Measurements from ENCODE around the gene ENTPD3.

Gene ENTPD3

DNA sequence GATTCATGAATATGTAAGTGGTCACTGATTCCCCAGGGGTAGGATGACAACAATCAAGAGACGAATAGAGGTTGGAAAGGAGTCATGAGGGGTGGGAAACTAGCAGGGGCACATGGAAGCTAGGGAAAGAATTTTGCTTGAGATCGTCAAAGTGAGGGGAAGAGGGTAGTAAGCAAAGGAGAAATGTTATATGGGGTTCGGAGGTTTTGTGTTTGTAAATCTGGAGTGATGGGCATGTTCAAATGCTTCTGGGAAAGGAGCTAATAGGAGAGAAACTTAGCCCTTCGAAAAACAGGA, 78.1 kb downstream of the ENTPD3 start:
- TF ChIP-seq, protein P1, sequence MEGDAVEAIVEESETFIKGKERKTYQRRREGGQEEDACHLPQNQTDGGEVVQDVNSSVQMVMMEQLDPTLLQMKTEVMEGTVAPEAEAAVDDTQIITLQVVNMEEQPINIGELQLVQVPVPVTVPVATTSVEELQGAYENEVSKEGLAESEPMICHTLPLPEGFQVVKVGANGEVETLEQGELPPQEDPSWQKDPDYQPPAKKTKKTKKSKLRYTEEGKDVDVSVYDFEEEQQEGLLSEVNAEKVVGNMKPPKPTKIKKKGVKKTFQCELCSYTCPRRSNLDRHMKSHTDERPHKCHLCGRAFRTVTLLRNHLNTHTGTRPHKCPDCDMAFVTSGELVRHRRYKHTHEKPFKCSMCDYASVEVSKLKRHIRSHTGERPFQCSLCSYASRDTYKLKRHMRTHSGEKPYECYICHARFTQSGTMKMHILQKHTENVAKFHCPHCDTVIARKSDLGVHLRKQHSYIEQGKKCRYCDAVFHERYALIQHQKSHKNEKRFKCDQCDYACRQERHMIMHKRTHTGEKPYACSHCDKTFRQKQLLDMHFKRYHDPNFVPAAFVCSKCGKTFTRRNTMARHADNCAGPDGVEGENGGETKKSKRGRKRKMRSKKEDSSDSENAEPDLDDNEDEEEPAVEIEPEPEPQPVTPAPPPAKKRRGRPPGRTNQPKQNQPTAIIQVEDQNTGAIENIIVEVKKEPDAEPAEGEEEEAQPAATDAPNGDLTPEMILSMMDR (IDR thresholded peaks at IDR 0.05), result no peak

DNA sequence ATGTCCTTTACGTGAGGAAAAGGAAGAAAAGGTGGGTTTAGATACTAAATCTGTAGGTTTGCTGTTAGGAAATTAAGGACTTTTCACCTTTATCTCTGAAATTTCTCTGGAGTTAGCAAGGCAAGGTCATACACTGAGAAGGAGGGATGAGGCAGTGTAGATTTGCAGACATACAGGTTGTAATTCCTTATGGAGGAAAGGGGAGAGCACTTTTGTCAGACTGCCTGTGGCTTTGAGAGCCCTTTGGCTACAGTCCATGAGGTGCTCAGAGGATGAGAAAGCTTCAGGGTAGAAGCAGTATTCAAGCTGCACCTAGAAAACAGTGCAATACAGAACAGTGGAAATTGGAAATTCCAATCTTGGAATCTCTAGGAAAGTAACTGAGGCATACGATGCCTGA, 78.5 kb downstream of the ENTPD3 start:
- TF ChIP-seq, protein P1 (IDR thresholded peaks at IDR 0.05), result no peak

DNA sequence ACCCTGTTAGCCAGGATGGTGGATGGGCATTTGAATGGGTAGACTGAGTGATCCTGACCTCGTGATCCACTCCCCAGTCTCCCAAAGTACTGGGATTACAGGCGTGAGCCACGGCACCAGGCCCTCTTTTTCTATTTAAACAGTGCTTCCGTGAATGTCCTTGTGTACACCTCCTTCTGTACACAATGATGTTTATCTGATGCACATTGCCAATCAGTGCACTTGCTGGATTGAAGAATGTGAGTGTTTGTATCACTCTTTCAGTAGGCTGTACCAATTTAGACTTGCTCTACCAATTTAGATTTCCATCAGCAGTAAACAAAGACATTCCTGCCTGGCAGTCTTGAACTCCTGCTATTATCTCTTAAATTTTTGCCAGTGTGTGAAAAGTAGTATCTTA, 81.0 kb downstream of the ENTPD3 start:
- TF ChIP-seq, protein P1 (IDR thresholded peaks at IDR 0.05), result no peak

DNA sequence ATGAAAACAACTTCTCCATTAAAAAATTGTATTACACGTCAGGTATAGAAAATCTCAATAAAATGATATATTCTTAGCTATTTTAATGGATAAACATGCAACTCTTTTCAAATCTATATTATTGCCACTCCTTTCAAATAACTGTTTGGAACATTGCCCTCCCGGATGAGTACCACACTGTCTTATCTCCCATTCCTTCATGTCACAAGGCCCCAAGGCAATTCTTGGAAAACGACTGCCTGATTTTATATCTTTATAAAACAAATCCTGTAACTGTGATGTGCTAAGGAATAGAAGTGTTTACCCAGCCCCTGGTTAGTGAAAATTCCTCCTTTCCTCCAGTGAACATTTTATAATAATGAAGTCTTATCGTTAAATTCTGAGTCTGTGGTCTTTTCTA, 83.7 kb downstream of the ENTPD3 start:
- TF ChIP-seq, protein P1 (IDR thresholded peaks at IDR 0.05), result no peak

DNA sequence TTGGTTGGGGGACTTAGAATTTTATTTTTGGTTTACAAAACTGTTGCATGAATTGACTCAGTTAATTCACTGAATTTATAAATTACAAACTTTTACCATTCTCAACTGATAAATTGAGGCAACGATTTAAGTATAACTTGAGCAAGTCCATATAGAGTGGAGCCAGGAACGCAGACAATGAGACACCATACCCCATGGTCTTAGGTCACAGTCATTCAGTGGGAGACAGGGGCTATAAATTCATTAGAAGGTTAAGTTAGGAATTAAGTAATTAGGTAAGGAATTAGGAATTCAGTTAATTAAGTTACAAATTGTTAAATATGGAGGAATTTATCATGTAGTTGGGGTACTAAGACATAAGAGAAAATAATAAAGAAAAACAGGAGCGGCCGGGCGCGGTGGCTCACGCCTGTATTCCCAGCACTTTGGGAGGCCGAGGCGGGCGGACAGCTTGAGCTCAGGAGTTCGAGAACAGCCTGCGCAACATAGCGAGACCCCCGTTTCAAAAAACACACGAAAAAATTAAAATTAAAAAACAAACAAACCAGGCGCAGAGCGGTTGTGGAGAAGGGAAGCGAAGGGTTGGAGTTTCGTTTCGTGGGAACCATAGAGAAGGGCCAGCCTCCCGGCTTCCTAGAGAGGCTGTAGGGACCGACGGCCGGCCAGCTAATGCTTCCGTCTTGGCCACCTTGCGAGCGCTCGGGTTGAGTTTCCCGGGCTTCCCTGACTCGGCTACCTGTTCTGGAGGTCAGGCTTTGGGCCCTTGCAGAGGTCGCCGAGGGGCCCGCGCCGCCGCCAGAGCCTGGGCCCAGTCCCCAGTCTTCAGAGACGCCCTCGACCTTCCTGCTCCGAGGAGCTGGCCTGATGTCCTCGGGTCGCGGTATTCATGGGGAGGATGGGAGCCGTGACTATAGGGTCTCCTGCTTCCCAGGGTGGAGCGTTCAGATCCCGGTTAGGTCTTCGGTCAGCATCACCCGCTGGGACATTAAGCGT, 89.8 kb downstream of the ENTPD3 start, which contains the start of gene ZNF619:
ZNF619 (plus strand) TSS at position 645 of the 993 bp plus-strand sequence. CDS start 858 bp downstream, outside the sequence.
- TF ChIP-seq, protein P1 (IDR thresholded peaks at IDR 0.05), result no peak

DNA sequence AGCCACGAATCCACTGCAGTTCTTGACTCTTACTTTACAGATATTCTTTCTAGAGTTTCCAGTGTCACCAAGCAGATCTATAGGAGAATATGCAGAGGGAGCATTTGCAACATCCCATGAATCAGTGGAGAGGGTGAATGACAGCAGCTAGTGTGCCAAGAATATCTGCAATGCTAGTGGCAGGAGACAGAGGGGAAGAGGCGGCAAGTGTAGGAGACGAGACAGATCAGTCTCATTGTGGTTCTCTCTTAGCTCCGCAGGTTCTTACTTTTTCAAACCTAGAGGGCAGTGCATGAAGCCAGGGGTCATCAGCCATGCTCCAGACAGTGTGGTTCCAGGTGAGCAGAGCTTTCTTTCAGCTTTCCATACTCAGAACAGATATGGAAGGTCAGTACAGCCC, 90.7 kb downstream of the ENTPD3 start:
- TF ChIP-seq, protein P1 (IDR thresholded peaks at IDR 0.05), result no peak
